Left ventricle myocardium inferior (tissue), 1 donor: Measurements from ENCODE around the gene LCN10. TPM values are rescaled to one million over a fixed set of nuclear protein-coding genes. Genes with fewer than 3 reads are reported as not detected.
A peak's percentile ranks its signal among the peaks of the same experiment; 100 is the strongest.

Experiments used
- DNase-seq: peaks from one replicate; pipeline ENCODE4 v3.0.0-alpha.2; 2020
- H3K27ac ChIP-seq: fragments of 200-600 bp; replicated peaks from 2 replicates; pipeline ENCODE4 v1.8.0; 2021
- H3K27me3 ChIP-seq: fragments of 200-600 bp; 2 replicates; pipeline ENCODE4 v1.8.0; 2021; ENCODE audit warnings: low read depth
- H3K36me3 ChIP-seq: fragments of 200-600 bp; 2 replicates; pipeline ENCODE4 v1.8.0; 2021
- H3K4me1 ChIP-seq: fragments of 200-600 bp; 2 replicates; pipeline ENCODE4 v1.8.0; 2021
- H3K4me3 ChIP-seq: fragments of 200-600 bp; 2 replicates; pipeline ENCODE4 v1.8.0; 2021; ENCODE audit warnings: mild to moderate bottlenecking, moderate library complexity
- H3K9me3 ChIP-seq: fragments of 200-600 bp; replicated peaks from 2 replicates; pipeline ENCODE4 v1.8.0; 2021
- CTCF ChIP-seq: fragments of 200-600 bp; IDR thresholded peaks from 2 replicates; pipeline ENCODE4 v1.8.0; 2021; ENCODE audit warnings: antibody characterized with exemption, mild to moderate bottlenecking, borderline replicate concordance
- intact Hi-C: fragments of 100-400 bp; cut with micrococcal nuclease; formaldehyde crosslinking; loops from one replicate; pipeline ENCODE4 v1.11.0; 2022
- total RNA-seq: library from RNA; stranded (reverse); fragmentation: NEBNext Ultra II Directional; extraction: Animal tissue kit (Norgen Biotek cat#: 25700); gene quantifications from one replicate; pipeline ENCODE4 v1.2.1, GENCODE V29; 2021
- donor health status: DM: no; HTN: yes; CAD: no; lungs with severe emphysema.

The LCN10 gene
- total RNA-seq, 1 donor from 2014 or later = 9.6 TPM

GRCh38 chr9:136693490-136694162 is 49.1 kb downstream of the LCN10 start:
- H3K9me3 ChIP-seq = no peaks in the 10 kb centered on the region
- intact Hi-C loops = no loop called here
- TF ChIP-seq CTCF = no peak
- DNase-seq = no peak
- no peaks in the 10 kb centered on the region for H3K36me3 ChIP-seq
- peaks cover 69% of the 10 kb centered on the region for H3K4me1 ChIP-seq
- no peaks in the 10 kb centered on the region for H3K27me3 ChIP-seq
- H3K27ac ChIP-seq = no peak overlapping the region
- H3K4me3 ChIP-seq = no peak overlapping the region

- no peak overlapping the region for H3K4me3 ChIP-seq
- no peaks in the 10 kb centered on the region for H3K9me3 ChIP-seq
- intact Hi-C loops = no loop called here
- no peak for TF ChIP-seq CTCF
- no peaks in the 10 kb centered on the region for H3K27me3 ChIP-seq
- no peak overlapping the region for H3K27ac ChIP-seq
- H3K36me3 ChIP-seq = no peaks in the 10 kb centered on the region
- DNase-seq = no peak
- peaks cover 74% of the 10 kb centered on the region for H3K4me1 ChIP-seq
Measured at GRCh38 chr9:136693135-136693489, 49.6 kb downstream of the LCN10 start.

- H3K36me3 ChIP-seq = no peaks in the 10 kb centered on the region
- no peaks in the 10 kb centered on the region for H3K27me3 ChIP-seq
- no peak for DNase-seq
- peaks cover 81% of the 10 kb centered on the region for H3K4me1 ChIP-seq
- no peaks in the 10 kb centered on the region for H3K9me3 ChIP-seq
- H3K4me3 ChIP-seq = no peak overlapping the region
- peak overlapping the region; percentile 97 for H3K27ac ChIP-seq
- intact Hi-C loops = no loop called here
- TF ChIP-seq CTCF = no peak
Measured at GRCh38 chr9:136692185-136693134, 50.3 kb downstream of the LCN10 start.

- H3K27ac ChIP-seq = peak overlapping the region; percentile 97
- no peaks in the 10 kb centered on the region for H3K36me3 ChIP-seq
- H3K4me3 ChIP-seq = no peak overlapping the region
- H3K9me3 ChIP-seq = no peaks in the 10 kb centered on the region
- peaks cover 89% of the 10 kb centered on the region for H3K4me1 ChIP-seq
- H3K27me3 ChIP-seq = no peaks in the 10 kb centered on the region
- no peak for TF ChIP-seq CTCF
- intact Hi-C loops = no loop called here
- DNase-seq = no peak
Measured at GRCh38 chr9:136691316-136692184, 51.2 kb downstream of the LCN10 start.

GRCh38 chr9:136690806-136691261 is 51.9 kb downstream of the LCN10 start:
- H3K4me1 ChIP-seq = peaks cover 96% of the 10 kb centered on the region
- peak overlapping the region; percentile 17 for H3K4me3 ChIP-seq
- peak; percentile 82 for DNase-seq
- no peaks in the 10 kb centered on the region for H3K36me3 ChIP-seq
- H3K27me3 ChIP-seq = no peaks in the 10 kb centered on the region
- no peaks in the 10 kb centered on the region for H3K9me3 ChIP-seq
- intact Hi-C loops = no loop called here
- peak overlapping the region; percentile 97 for H3K27ac ChIP-seq
- TF ChIP-seq CTCF = no peak
